Stimulated activated CD8-positive, alpha-beta memory T cell treated with anti-CD3 and anti-CD28 coated beads, Interleukin-15, amount 100 ng/mL, for 1 hour (primary cell): Measurements from ENCODE around the gene UCP2.

Experiments
- DNase-seq: peaks from one replicate; pipeline ENCODE4 v3.0.0-alpha.2; 2020; ENCODE audit warnings: low read depth

The UCP2 gene

DNA sequence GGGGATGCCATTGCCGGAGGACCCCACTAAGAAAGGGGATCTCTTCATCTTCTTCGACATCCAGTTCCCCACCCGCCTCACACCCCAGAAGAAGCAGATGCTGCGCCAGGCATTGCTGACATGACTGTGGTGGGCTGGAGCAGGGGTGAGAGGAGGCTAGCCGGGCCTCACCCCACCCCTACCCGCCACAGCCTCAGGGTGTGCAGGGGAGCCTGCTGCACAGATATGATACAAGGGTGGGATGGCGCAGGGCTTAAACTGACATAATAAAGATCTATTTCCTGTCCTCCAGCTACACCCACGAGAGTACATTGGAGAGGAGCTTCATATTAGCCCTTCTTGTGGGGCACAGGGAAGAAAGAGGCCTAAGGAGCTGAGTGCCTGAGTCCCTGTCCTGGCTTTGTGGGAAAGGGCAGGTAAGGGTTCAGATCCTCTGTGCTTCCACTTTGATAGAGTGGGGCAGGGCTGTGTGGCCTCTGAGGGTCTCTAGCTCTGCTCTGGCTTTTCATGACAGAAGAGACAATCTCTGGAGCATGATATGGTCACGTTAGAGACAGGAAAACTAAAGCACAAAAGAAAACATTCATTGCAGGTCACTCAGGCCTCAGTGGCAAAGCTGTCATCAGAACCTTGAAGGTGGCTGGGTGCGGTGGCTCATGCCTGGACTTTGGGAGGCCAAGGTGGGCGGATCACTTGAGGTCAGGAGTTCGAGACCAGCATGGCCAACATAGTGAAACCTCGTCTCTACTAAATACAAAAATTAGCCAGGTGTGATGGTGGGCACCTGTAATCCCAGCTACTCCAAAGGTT, 12.4 kb downstream of the UCP2 start:
- no peak for DNase-seq

DNA sequence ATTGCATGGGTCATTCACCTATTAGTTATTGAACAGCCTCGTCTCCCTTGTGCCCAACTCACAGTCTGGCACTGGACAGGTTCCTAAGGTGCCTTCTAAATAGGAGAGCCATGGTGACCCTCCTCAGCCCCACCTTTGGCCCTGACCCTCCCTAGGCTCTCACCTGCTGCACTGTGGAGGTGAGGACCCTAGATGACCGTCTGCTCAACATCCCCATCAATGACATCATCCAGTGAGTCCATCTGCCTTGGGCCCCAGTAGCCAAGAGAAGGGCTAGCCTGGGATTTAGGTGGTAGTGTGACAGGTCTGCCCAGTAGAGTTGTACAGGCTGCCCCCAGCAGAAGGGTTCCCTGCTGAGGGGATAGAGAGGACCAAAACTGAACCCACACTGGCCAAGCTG, 13.6 kb downstream of the UCP2 start:
- no peak for DNase-seq

DNA sequence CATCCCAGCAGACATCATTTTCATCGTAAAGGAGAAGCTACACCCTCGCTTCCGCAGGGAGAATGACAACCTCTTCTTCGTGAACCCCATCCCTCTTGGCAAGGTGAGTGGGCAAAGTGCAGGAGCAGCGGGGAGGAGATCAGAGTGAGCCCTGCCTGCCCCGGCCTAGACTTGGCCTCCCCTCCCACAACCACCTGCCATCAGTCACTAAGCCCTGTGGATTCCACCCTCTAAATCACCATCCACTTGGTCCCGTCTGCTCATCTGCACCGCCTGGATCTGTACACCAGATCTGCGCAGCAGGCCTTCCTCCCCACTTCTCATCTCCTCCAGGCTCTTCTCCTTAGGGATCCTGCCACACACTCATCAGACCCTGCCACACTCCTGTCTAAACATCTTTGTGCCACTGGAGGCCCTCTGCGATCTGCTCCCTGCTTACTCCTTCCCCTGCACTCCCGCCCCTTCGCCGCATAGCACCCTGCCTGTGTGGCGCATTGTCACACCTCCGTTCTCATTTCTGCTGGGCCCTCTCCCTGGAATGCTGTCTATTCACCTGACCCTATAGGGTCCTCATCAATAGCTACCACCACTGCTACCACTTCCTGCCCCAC, 14.2 kb downstream of the UCP2 start:
- no peak for DNase-seq

DNA sequence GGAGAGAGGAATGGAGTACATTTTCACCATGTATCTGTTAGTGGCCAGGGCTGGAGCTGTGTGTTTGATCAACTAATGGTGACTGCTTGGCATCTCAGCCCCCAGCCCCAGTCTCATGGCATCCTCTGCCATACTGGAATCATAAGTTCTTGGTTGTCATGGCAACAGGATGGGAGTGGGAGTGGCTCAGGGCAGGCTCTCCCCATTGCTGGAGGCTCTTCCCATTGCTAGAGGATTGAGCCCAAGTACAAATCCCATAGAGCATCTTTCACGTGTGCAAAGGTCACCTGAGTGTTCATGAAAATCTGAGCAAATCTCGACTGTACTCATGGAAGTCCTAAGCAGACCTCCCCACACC, 16.9 kb downstream of the UCP2 start:
- no peak for DNase-seq

DNA sequence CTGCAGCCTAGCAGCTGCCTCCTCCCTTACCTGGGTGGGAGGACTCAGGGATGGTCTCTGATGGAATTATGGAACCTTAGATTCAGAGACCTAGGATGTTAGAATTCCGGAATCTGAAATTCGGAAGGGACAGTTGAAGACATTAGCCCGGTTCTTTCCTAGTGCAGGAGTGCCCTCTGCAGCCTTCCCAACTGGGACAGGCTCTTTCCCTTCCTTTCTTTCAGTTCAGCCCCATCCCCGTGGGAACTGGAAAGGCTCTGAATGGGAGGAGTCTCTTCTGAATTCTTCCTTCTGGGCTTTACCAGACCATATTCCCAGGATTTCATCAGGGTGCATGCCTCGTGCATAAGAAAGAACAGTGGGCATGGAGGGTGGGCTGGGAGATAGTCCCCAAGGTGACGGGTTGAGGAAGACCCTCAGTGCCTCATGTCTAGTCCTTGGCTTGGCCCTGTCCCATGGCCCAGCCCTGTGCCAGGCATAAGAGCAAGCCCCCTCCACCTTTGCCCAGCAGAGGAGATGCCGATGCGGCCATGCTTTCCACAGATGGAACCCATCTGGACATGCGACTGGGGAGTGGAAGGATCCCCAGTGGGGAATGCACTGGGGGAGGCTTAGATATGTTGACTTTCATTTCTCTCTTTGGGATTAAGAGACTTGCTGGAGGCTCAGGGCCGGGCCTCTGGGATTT, 17.4 kb downstream of the UCP2 start:
- DNase-seq = no peak

DNA sequence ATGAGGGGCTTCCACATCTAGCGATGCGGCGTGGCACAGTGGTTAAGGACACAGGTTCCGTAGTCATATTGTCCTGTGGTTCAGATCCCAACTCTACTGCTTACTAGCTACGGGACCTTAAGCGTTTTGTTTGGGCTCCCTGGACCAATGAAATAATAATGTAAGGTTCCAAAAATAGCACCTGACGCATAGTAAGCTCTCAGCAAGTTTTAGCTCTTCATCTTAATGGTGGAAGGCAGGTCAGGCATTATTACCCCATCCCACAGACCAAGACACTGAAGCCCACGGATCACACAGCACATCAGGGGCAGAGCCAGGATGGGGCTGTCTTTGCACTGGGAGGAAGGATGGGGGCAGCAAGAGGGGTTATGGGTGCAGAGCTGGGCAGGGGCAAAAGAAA, 18.8 kb downstream of the UCP2 start:
- no peak for DNase-seq

DNA sequence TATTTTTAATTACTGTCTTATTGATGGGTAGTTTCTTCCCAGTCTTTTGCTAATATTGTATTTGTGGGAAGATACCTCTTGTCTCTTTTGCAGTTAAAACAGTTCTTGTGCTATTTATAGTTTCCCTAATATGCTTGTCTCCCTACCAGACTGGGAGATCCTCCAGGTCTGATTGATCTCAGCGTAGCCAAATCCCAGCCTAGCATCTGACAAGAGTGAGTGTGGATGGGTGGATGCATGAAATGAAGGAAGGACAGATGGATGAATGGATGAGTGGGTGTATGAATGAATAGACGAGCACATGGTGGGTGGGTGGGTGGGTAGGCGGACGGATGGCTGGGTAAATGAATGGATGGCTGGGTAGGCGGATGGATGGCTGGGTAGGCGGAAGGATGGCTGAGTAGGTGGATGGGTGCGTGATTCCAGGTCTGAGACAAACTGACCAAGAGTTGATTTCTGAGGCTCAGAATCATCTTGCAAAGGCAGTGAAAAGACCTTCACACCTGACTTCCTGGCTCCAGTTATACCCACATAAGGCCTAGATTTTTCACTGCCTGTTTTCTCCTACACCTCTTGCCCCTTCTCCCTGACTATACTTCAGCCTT, 20.4 kb downstream of the UCP2 start:
- no peak for DNase-seq

DNA sequence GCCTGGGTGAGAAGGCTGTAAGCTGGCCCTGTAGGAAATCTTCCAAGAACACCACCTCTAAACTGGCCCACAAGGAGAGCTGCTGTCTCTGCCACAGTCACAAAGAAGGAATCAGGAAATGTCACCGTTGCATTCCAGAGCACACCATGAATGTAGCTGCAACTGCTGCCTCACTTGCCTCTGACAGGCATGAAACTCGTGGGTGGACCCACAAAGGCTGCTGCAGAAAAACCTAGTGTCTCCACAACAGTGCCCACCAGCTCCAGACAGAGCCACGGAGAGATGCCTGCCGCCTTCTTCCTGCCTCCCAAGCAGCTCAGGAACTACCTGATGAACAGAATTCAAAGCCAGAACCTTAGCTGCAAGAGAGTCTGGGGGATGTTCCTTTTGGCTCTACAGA, 21.3 kb downstream of the UCP2 start:
- DNase-seq = no peak

DNA sequence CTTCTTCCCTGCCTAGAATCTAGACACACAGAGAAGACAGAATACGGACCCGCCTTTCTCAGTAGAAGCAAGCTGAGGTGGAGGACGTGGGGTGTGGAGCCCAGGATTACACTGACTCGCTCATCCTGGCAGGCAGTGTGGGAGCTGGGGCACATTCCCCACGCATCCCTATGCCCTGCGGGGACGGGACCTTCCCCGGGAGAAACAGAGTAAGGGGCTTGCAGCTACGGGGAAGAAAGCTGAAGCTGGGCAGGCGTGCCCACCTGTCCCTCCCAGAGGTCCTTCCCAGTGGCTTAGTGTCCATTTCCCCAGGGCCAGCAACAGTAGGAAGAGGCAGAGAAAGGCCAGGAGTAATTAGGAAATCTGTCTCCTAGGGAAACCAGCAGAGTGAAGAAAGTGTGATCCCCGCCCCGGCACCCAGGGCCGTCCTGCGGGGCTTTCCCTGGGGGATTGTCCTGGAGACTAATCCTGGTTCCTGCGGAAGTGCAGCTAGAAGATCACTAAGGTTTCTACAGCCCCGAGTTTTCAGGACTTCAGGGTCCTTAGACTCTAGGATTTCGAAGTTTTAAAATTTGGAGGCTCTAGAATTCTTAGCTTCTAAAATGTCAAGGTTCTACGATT, 24.0 kb downstream of the UCP2 start:
- no peak for DNase-seq

DNA sequence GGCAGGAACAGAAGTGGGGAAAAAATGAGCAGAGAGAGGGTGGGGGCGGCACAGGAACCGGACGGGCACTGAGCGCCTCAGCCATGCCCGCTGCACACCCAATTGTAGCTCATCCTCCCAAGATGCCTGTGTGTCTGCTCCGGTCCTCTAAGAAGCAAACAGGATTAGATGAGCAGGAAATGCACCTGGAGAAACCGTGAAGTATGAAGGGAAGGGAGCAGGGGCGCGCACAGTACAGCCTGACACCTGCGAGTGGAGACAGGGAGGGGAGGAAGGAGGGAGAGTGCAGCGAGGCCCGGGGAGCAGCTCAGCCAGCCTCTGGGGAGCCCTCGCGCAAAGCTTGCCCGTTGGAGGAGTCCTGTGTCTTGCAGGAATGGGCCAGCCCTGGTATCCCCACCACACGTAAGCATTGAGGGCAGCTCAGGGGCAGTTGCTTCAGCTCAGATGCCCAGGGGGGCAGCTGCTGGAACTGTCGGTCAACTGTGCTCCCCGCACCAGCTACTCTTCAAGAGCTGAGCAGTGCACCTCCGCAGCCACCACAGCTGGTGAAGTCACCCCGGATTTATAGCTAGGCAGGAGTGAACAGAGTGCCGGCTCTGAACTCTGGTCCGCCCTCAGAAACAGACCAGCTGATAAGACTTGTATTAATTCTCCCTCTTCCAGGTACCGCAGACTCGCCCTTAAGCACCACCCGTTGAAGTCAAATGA, 24.8 kb downstream of the UCP2 start:
- no peak for DNase-seq

DNA sequence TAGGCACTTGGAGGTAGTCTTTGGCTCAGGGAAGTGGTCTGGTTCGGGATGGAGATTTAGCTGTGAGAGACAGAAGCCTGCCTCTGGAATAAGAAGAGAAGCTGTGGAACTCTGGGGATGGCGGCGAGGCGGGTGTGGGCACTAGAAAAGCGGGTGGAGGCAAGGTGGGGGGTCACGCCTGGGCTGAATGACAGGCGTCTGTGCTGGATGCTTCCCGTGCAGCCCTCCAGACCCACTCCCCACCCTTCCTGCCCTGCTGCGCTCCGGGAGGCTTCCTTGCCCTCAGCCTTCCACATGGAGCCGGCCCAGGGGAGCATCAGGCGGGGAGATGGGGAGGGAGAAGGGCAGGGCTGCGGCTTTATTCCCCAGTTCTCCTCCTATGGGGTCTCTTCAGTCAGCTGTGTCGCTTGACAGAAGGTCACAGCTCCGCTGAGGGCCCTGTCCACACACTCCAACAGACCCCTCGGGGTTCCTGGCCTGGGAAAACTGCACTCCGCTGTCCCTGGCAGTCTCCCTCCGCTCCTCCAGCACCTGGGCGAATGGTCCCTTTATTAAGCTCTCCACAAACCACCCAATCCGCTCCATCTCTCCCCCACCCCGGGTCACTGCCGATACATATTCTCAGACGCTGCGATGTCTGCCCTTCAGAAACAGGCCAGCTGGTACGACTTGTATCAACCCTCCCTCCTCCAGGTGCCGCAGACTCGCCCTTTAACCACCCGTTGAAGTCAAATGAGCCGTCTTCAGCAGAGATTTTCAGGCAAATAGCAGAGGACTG, 25.6 kb downstream of the UCP2 start:
- DNase-seq = no peak

DNA sequence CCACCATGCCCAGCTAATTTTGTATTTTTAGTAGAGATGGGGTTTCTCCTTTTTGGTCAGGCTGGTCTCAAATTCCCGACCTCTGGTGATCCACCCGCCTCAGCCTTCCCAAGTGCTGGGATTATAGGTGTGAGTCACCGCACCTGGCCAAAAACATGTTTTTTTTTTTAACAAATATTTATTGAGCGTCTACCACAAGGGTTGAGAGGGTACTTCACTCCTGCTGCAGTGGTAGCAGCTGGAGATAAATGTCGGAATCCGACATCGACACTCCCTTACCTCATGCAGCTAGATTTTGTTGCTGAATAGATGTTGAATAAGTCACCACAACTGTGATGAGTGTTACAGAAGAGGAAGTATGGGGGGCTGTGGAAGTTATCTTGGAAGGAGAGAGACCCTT, 30.8 kb downstream of the UCP2 start:
- DNase-seq = no peak

DNA sequence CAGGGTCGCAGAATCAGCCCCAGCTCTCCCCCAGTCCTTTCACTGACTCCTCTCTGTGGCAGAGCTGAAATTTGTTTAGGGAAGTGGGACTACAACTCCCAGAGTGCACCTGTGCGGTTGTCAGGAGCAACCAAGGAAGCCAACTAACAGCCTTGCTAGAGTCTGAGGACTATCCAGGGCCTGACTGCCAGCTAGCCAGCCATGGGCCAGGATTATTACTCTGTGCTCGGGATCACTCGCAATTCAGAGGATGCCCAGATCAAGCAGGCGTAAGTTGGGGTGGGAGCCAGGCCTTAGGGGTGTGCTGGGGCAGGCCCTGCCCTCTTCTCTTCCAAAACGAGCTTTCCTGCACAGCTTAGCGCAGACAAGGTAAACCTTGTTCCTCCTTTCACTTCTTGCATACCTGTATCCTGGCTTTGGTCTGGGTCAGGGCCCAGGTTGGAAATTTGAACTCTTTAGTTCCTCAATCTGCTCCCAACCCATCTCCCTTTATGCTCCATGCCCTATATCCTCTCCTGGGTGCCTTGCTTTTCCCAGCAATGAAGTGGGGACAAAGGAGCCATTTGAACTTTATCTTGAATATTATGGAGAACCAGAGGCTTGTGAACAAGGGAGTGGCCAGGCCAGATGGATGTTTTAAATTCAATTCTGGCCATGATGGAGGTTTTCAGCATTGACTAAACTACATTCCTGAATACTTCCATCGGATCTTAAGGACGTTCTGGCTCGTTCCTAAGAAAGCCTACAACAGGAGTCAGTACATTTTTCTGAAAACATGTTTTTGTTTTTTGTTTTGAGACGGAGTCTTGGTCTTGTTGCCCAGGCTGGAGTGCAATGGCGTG, 31.6 kb downstream of the UCP2 start, which contains the start of gene DNAJB13:
Gene DNAJB13, plus strand, starts transcription at position 158 of the 842 bp plus-strand sequence. Its CDS starts 44 bp downstream, at position 202.
- DNase-seq = no peak

DNA sequence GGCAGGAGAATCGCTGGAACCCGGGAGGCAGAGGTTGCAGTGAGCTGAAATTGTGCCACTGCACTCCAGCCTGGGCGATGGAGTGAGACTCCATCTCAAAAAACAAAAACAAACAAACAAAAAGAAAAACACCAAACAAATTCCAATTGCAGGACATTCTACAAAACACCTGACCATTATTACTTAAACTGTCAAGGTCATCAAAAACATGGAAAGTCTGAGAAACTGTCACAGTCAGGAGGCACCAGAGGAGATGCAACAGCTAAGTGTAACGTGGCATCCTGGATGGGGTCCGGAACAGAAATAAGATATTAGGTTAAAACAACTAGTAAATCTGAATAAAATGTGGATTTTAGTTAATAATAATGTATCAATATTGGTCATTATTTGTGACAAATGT, 32.7 kb downstream of the UCP2 start:
- no peak for DNase-seq

DNA sequence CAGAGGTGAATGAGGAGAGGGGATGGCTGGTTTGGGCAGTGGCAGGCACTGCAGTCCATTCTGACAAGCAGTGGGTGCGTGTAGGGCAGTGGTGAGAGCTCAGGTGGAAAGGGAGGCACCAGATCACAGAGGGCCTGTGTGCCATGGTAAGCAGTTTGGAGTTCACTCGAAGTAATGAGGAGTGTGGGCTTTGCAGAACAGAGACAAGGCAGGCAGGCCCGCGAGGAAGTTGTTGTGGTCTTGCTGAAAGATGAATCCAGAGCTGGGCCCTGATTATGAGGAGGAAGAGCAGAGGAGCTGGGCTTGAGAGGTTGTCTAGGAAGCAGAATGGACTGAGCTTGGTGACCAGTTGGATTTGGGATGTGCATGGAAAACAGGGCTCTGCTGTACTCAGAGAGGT, 33.4 kb downstream of the UCP2 start:
- DNase-seq = no peak

DNA sequence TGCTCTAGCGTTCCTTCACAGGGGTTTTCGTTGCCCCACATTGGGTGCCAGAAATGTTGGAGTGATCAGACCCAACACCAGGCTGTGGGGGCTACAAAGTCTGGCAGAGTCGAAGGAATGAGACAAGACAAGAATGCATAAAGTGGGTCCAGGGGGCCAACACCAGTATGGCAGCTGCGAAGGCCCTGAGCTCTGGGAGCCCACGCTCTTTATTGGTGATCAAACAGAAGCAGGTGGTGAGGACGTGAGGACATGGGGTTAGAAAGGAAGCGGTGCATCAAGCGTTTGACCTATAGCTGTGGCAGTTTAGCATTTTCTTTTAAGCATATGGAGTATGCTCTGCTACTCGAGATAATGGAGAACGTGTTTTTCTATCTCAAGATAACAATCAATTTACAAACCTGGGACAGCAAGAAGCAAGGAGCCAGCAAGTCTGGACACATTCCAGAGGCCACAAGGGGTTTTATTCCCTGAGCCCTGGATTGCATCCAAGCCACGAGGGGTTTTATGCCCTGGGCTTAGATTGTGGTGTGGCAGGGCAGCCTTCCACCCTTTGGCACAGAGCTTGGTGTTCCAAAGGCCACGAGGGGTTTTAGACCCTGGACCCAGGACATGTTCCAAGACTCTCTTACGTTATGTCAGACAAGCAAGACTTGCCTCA, 35.7 kb downstream of the UCP2 start:
- no peak for DNase-seq

DNA sequence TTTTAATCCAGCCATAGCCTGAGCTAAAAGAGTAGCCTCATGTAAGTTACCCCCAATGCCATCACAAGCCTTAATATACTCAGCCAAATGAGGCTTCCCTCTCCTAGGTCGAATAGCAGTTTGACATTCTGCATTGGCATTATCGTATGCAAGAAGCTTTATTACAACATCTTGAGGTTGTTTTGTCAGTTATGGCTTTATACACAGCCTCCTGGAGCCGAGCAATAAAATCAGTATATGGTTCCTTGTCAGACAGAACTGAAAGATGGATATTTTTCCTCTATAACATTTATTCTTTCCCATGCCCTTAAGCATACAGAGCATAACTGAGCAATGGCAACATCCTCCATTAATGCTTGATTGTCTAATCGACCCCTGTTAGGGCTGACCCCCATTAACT, 37.2 kb downstream of the UCP2 start:
- no peak for DNase-seq

DNA sequence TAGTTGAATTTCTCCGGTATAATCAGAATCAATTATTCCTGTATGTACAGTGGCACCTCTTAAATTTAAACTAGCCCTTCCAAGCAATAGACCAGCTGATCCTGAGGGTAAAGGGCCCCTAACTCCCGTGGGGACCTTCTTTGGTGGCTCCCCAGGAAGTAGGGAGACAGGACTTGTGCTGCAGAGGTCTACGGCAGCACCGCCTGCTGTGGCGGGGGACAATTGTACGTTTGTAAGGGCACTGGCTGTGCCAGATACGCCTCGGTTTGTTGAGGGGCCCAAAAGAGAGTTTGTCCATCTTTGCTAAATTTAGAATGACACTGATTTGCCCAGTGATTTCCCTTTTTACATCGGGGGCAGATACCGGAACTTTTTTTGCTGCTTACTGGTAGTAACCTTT, 37.7 kb downstream of the UCP2 start:
- no peak for DNase-seq

DNA sequence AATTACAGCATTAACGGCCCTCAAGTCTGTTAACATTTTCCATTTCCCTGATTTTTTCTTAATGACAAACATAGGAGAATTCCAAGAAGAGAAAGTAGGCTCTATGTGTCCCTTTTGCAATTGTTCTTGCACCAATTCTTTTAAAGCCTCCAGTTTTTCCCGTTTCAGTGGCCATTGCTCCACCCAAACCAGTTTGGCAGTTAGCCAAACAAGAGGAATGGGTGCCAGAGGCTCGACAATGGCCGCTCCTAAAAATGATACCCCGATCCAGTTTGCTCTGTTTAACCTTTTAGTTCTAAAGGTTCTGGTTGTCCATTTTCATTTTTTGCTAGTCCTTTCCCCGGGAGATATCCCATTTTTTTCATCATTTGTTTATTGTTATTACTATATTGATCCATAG, 38.6 kb downstream of the UCP2 start:
- DNase-seq = no peak

DNA sequence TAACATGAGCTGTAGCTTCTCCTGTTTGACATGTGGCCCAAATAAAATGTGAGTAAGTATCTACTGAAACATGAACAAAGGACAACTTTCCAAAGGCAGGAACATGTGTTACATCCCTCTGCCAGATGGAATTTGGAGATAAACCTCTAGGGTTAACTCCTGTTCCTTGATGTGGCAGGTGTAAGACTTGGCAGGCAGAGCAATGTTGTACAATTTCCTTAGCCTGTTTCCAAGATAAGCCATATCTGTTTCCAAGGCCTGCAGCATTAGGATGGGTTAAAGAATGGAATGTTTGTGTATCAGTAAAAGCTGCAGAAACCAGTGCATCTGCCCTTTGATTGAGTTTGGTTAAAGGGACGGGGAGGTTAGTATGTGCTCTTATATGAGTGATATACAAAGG, 40.6 kb downstream of the UCP2 start:
- DNase-seq = no peak
